ENCODE results near the gene CXorf58.
"Not testable (repeated sequence)": the region's sequence is repeated elsewhere in the genome, so short reads cannot be mapped to it uniquely, and the experiment has no call there.

DNA sequence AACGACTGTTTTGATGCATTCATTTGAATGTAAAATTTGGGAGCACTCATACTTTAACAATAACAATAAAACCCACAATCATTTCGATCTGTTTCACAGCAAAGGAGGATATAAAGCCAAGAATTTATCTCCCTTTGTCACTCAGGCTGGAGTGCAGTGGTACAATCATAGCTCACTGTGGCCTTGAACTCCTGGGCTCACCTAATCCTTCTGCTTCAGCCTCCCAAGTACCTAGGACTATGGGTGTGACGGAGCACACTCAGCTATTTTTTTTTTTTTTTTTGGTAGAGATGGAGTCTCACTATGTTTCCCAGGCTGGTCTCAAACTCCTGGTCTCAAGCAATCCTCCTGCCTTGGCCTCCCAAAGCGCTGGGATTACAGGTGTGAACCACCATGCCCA, 11.3 kb upstream of the CXorf58 start:
- not testable (repeated sequence) for TF ChIP-seq CTCF, POLR2A (IDR thresholded peaks at IDR 0.05)
